ENCODE results near the gene ANAPC2. TPM values are rescaled to one million over a fixed set of nuclear protein-coding genes. Genes with fewer than 3 reads are reported as not detected.
A peak's percentile ranks its signal among the peaks of the same experiment; 100 is the strongest.

ANAPC2 gene
- 10 to 100 TPM; 14.0 to 34.1 (median 25.1) TPM for total RNA-seq

- Histone ChIP-seq H3K9me3 (no peaks in the 10 kb centered on the region), H3K4me3 (peak within 1 kb of the TSS; percentile 78 to 100 (median 88)), H3K27ac (peak within 1 kb of the TSS; percentile 85 to 99 (median 98)), H3K27me3 (no peaks in the 10 kb centered on the region), H3K4me1 (peaks cover 41 to 74% (median 43%) of the 10 kb centered on the region in 3 donors), H3K36me3 (peaks cover 25 to 79% (median 32%) of the 10 kb centered on the region in 3 donors)
- TF ChIP-seq CTCF (IDR thresholded peaks at IDR 0.05) (peak in 4 of 6 experiments; percentile 16 to 73 (median 36)), POLR2A (IDR thresholded peaks at IDR 0.05) (peak in 3 of 4 donors; percentile 89 to 93 (median 92))
- intact Hi-C loops (cut with DNase I): loop anchor here (10.0 kb wide), 1 partner anchor 46 kb away; the partner anchor contains the start of gene SLC34A3
- 0% methylated on average over 25 of the region's 98 CpGs; no CpG with 5 or more reads in 1 of the 2 donors for WGBS, 2 donors
- peak; percentile 62 for DNase-seq
Measured at GRCh38 chr9:137188490-137189296, at the start of gene ANAPC2, which contains the start of gene SSNA1. ANAPC2 (minus strand) TSS chr9:137188560; CDS start chr9:137188532, 28 bp downstream. SSNA1 (plus strand) TSS chr9:137188676; CDS start chr9:137188727, 51 bp downstream.

- H3K27ac ChIP-seq: peak overlapping the region in 1 of 4 donors; percentile 39
- H3K27me3 ChIP-seq: peaks cover 0 to 43% (median 0%) of the 10 kb centered on the region in 4 donors
- no peak for DNase-seq
- peaks cover 20 to 57% (median 23%) of the 10 kb centered on the region in 3 donors for H3K4me1 ChIP-seq
- intact Hi-C loops (cut with DNase I): loop anchor here (10.0 kb wide), 1 partner anchor 52 kb away; the partner anchor contains the start of genes ANAPC2 and SSNA1
- TF ChIP-seq CTCF (IDR thresholded peaks at IDR 0.05): no peak
- TF ChIP-seq POLR2A (IDR thresholded peaks at IDR 0.05): no peak
- H3K36me3 ChIP-seq: peaks cover 0 to 4% (median 3%) of the 10 kb centered on the region in 3 donors
- H3K9me3 ChIP-seq: no peaks in the 10 kb centered on the region
- whole genome bisulfite sequencing, 2 donors: 63% methylated on average over 2 of the region's 11 CpGs; no CpG with 5 or more reads in 1 of the 2 donors
- peak overlapping the region in 3 of 4 donors; percentile 7 to 40 (median 7) for H3K4me3 ChIP-seq
Measured at GRCh38 chr9:137236936-137237421, 48.6 kb upstream of the ANAPC2 start.

- 0% methylated on average over 4 of the region's 31 CpGs; no CpG with 5 or more reads in 1 of the 2 donors for WGBS, 2 donors
- Histone ChIP-seq H3K4me3 (peak overlapping the region in 3 of 4 donors; percentile 7 to 40 (median 7)), H3K36me3 (no peaks in the 10 kb centered on the region)
Measured at GRCh38 chr9:137236238-137236935, 48.0 kb upstream of the ANAPC2 start.

More at GRCh38 chr9:137236238-137236935, 48.0 kb upstream of the ANAPC2 start:
- peak overlapping the region in 1 of 4 donors; percentile 39 for H3K27ac ChIP-seq
- no peak for DNase-seq
- TF ChIP-seq POLR2A (IDR thresholded peaks at IDR 0.05) (no peak), CTCF (IDR thresholded peaks at IDR 0.05) (peak; percentile 99 to 100 (median 100))
- peaks cover 16 to 53% (median 23%) of the 10 kb centered on the region in 3 donors for H3K4me1 ChIP-seq
- intact Hi-C loops (cut with DNase I): loop anchor here (10.0 kb wide), 1 partner anchor 52 kb away; the partner anchor contains the start of genes ANAPC2 and SSNA1
- H3K27me3 ChIP-seq: peaks cover 0 to 49% (median 0%) of the 10 kb centered on the region in 4 donors
- H3K9me3 ChIP-seq: no peaks in the 10 kb centered on the region

Measured in esophagus squamous epithelium (tissue), 5 donors.